ENCODE measurements around the gene CTAG2. TPM values are rescaled to one million over a fixed set of nuclear protein-coding genes. Genes with fewer than 3 reads are reported as not detected.
"Not testable (repeated sequence)": the region's sequence is repeated elsewhere in the genome, so short reads cannot be mapped to it uniquely, and the experiment has no call there.

The CTAG2 gene
- polyA plus RNA-seq, 1 donor (not counting 4 experiments of a cell fraction or from before 2014, with no cell fraction given), result not detected

GRCh38 chrX:154633661-154634060 lies 19.7 kb downstream of the CTAG2 start:
- H3K4me1 ChIP-seq (ENCODE audit: control insufficient read depth, extremely low read depth, insufficient read depth, low read length); H4K20me1 ChIP-seq (ENCODE audit: control insufficient read depth, extremely low read depth, insufficient read depth, low read length); H3K4me2 ChIP-seq (ENCODE audit: control insufficient read depth, extremely low read depth, insufficient read depth, low read depth, low read length); H2AFZ ChIP-seq (ENCODE audit: control insufficient read depth, low read length); H3K36me3 ChIP-seq (ENCODE audit: control insufficient read depth in 2 of 2, extremely low read depth in 1 of 2, insufficient read depth in 2 of 2, low read length in 2 of 2); H3K9me1 ChIP-seq (ENCODE audit: control insufficient read depth, extremely low read depth, insufficient read depth, low read length); FAIRE-seq; H3K9me3 ChIP-seq (ENCODE audit: control insufficient read depth, low read depth, low read length); DNase-seq (ENCODE audit: low read depth, low spot score); H3K9ac ChIP-seq (ENCODE audit: control insufficient read depth, extremely low read depth, insufficient read depth, low read length); H3K79me2 ChIP-seq (ENCODE audit: control insufficient read depth, insufficient read depth, low read length); dilution Hi-C loops (cut with MboI; ENCODE audit: extremely low pct_ligation_motif_present, low sequenced_read_pairs); H3K27me3 ChIP-seq (ENCODE audit: control insufficient read depth, extremely low read depth, insufficient read depth, low read length); H3K4me3 ChIP-seq (ENCODE audit: control insufficient read depth in 2 of 3, extremely low read depth in 1 of 3, insufficient read depth in 2 of 3, low read depth in 1 of 3, low read length in 3 of 3); H3K27ac ChIP-seq (ENCODE audit: control insufficient read depth, insufficient read depth, low read length): not testable (repeated sequence)

- H3K36me3 ChIP-seq (ENCODE audit: control insufficient read depth in 2 of 2, extremely low read depth in 1 of 2, insufficient read depth in 2 of 2, low read length in 2 of 2); FAIRE-seq: not testable (repeated sequence)
Measured at GRCh38 chrX:154630949-154631348, 22.4 kb downstream of the CTAG2 start.

GRCh38 chrX:154628960-154629359 lies 24.4 kb downstream of the CTAG2 start:
- DNase-seq (ENCODE audit: low read depth, low spot score); H3K36me3 ChIP-seq (ENCODE audit: control insufficient read depth in 2 of 2, extremely low read depth in 1 of 2, insufficient read depth in 2 of 2, low read length in 2 of 2); H3K4me1 ChIP-seq (ENCODE audit: control insufficient read depth, extremely low read depth, insufficient read depth, low read length); H3K27ac ChIP-seq (ENCODE audit: control insufficient read depth, insufficient read depth, low read length); H2AFZ ChIP-seq (ENCODE audit: control insufficient read depth, low read length); FAIRE-seq; H3K9ac ChIP-seq (ENCODE audit: control insufficient read depth, extremely low read depth, insufficient read depth, low read length); H3K4me2 ChIP-seq (ENCODE audit: control insufficient read depth, extremely low read depth, insufficient read depth, low read depth, low read length); H3K27me3 ChIP-seq (ENCODE audit: control insufficient read depth, extremely low read depth, insufficient read depth, low read length); H3K9me1 ChIP-seq (ENCODE audit: control insufficient read depth, extremely low read depth, insufficient read depth, low read length); H4K20me1 ChIP-seq (ENCODE audit: control insufficient read depth, extremely low read depth, insufficient read depth, low read length); H3K4me3 ChIP-seq (ENCODE audit: control insufficient read depth in 2 of 3, extremely low read depth in 1 of 3, insufficient read depth in 2 of 3, low read depth in 1 of 3, low read length in 3 of 3); dilution Hi-C loops (cut with MboI; ENCODE audit: extremely low pct_ligation_motif_present, low sequenced_read_pairs); H3K79me2 ChIP-seq (ENCODE audit: control insufficient read depth, insufficient read depth, low read length); H3K9me3 ChIP-seq (ENCODE audit: control insufficient read depth, low read depth, low read length): not testable (repeated sequence)

More at GRCh38 chrX:154630949-154631348, 22.4 kb downstream of the CTAG2 start:
- dilution Hi-C loops (cut with MboI; ENCODE audit: extremely low pct_ligation_motif_present, low sequenced_read_pairs); H3K9ac ChIP-seq (ENCODE audit: control insufficient read depth, extremely low read depth, insufficient read depth, low read length); H3K27me3 ChIP-seq (ENCODE audit: control insufficient read depth, extremely low read depth, insufficient read depth, low read length); H3K79me2 ChIP-seq (ENCODE audit: control insufficient read depth, insufficient read depth, low read length); H3K27ac ChIP-seq (ENCODE audit: control insufficient read depth, insufficient read depth, low read length); H3K4me2 ChIP-seq (ENCODE audit: control insufficient read depth, extremely low read depth, insufficient read depth, low read depth, low read length); H4K20me1 ChIP-seq (ENCODE audit: control insufficient read depth, extremely low read depth, insufficient read depth, low read length); H3K4me3 ChIP-seq (ENCODE audit: control insufficient read depth in 2 of 3, extremely low read depth in 1 of 3, insufficient read depth in 2 of 3, low read depth in 1 of 3, low read length in 3 of 3); DNase-seq (ENCODE audit: low read depth, low spot score); H3K9me3 ChIP-seq (ENCODE audit: control insufficient read depth, low read depth, low read length); H3K4me1 ChIP-seq (ENCODE audit: control insufficient read depth, extremely low read depth, insufficient read depth, low read length); H3K9me1 ChIP-seq (ENCODE audit: control insufficient read depth, extremely low read depth, insufficient read depth, low read length); H2AFZ ChIP-seq (ENCODE audit: control insufficient read depth, low read length): not testable (repeated sequence)

- dilution Hi-C loops (cut with MboI; ENCODE audit: extremely low pct_ligation_motif_present, low sequenced_read_pairs); H3K79me2 ChIP-seq (ENCODE audit: control insufficient read depth, insufficient read depth, low read length); H3K4me3 ChIP-seq (ENCODE audit: control insufficient read depth in 2 of 3, extremely low read depth in 1 of 3, insufficient read depth in 2 of 3, low read depth in 1 of 3, low read length in 3 of 3); H3K9me3 ChIP-seq (ENCODE audit: control insufficient read depth, low read depth, low read length); H3K27me3 ChIP-seq (ENCODE audit: control insufficient read depth, extremely low read depth, insufficient read depth, low read length); H3K9ac ChIP-seq (ENCODE audit: control insufficient read depth, extremely low read depth, insufficient read depth, low read length); H2AFZ ChIP-seq (ENCODE audit: control insufficient read depth, low read length); H3K9me1 ChIP-seq (ENCODE audit: control insufficient read depth, extremely low read depth, insufficient read depth, low read length); H3K27ac ChIP-seq (ENCODE audit: control insufficient read depth, insufficient read depth, low read length); H4K20me1 ChIP-seq (ENCODE audit: control insufficient read depth, extremely low read depth, insufficient read depth, low read length); H3K4me2 ChIP-seq (ENCODE audit: control insufficient read depth, extremely low read depth, insufficient read depth, low read depth, low read length); DNase-seq (ENCODE audit: low read depth, low spot score); H3K4me1 ChIP-seq (ENCODE audit: control insufficient read depth, extremely low read depth, insufficient read depth, low read length); H3K36me3 ChIP-seq (ENCODE audit: control insufficient read depth in 2 of 2, extremely low read depth in 1 of 2, insufficient read depth in 2 of 2, low read length in 2 of 2): not testable (repeated sequence)
- peak; percentile 57 for FAIRE-seq
Measured at GRCh38 chrX:154620767-154621414, 32.5 kb downstream of the CTAG2 start.

- H3K27ac ChIP-seq (ENCODE audit: control insufficient read depth, insufficient read depth, low read length); H3K79me2 ChIP-seq (ENCODE audit: control insufficient read depth, insufficient read depth, low read length); H4K20me1 ChIP-seq (ENCODE audit: control insufficient read depth, extremely low read depth, insufficient read depth, low read length); H3K4me3 ChIP-seq (ENCODE audit: control insufficient read depth in 2 of 3, extremely low read depth in 1 of 3, insufficient read depth in 2 of 3, low read depth in 1 of 3, low read length in 3 of 3); H2AFZ ChIP-seq (ENCODE audit: control insufficient read depth, low read length); H3K4me2 ChIP-seq (ENCODE audit: control insufficient read depth, extremely low read depth, insufficient read depth, low read depth, low read length); FAIRE-seq; dilution Hi-C loops (cut with MboI; ENCODE audit: extremely low pct_ligation_motif_present, low sequenced_read_pairs); H3K27me3 ChIP-seq (ENCODE audit: control insufficient read depth, extremely low read depth, insufficient read depth, low read length); H3K4me1 ChIP-seq (ENCODE audit: control insufficient read depth, extremely low read depth, insufficient read depth, low read length); DNase-seq (ENCODE audit: low read depth, low spot score); H3K9me3 ChIP-seq (ENCODE audit: control insufficient read depth, low read depth, low read length); H3K9ac ChIP-seq (ENCODE audit: control insufficient read depth, extremely low read depth, insufficient read depth, low read length); H3K36me3 ChIP-seq (ENCODE audit: control insufficient read depth in 2 of 2, extremely low read depth in 1 of 2, insufficient read depth in 2 of 2, low read length in 2 of 2); H3K9me1 ChIP-seq (ENCODE audit: control insufficient read depth, extremely low read depth, insufficient read depth, low read length): not testable (repeated sequence)
Measured at GRCh38 chrX:154619182-154619581, 34.2 kb downstream of the CTAG2 start, which contains the start of gene CTAG1B. Gene CTAG1B (minus strand): TSS chrX:154619282. CDS start chrX:154619218, 64 bp downstream.

All from keratinocyte (primary cell).